Measurements from ENCODE around the gene TMEM239.

The TMEM239 gene

DNA sequence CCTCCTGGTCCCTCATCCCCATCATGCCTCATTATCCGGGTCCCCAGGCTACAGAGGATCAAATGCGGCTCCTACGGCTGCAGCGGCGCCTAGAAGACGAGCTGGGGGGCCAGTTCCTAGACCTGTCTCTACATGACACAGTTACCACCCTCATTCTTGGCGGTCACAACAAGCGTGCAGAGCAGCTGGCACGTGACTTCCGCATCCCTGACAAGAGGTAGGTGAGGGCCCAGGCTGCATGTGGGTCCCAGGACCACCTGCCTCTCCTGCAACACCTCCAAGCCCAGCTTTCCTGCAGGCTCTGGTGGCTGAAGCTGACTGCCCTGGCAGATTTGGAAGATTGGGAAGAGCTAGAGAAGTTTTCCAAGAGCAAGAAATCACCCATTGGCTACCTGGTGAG is 48.9 kb downstream of the TMEM239 start:
- Histone ChIP-seq H3K4me3 (no peak overlapping the region), H3K9me3 (ENCODE audit: low read depth, low read length) (no peaks in the 10 kb centered on the region), H3K27ac (no peak overlapping the region), H3K36me3 (ENCODE audit: insufficient read depth, low read length) (peaks cover 2% of the 10 kb centered on the region; the same call in 1 of the 2 replicates), H3K9ac (ENCODE audit: insufficient read length) (no peak overlapping the region)
- no peak for DNase-seq (ENCODE audit: low read depth, low spot score)
- no peak for TF ChIP-seq FOXP2 (optimal IDR thresholded peaks at IDR 0.05; ENCODE audit: control extremely low read depth, extremely low read length, insufficient read depth)
- no peak for TF ChIP-seq POLR2AphosphoS5 (IDR thresholded peaks at IDR 0.05; ENCODE audit: borderline replicate concordance, low read depth, low read length)

DNA sequence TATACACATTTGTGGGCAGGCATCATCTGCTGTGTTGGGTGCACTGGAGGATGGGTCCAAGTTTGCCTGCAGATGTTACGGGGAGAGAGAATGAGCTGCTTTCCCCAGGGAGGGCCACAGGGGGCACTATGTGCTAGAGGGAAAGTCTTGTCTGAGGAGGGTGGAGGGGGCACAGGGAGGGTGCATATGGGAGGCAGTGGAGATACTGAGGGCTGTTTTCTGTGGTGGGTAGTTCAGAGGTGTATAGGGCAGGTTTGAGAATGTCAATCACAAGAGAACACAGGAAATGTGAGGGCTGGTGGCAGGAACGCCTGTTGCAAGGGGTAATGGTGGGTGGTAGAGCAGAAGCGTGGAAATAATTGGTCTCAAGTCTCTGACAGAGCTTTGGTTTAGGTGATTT is 49.5 kb downstream of the TMEM239 start:
- TF ChIP-seq POLR2AphosphoS5 (IDR thresholded peaks at IDR 0.05; ENCODE audit: borderline replicate concordance, low read depth, low read length), result no peak
- TF ChIP-seq FOXP2 (optimal IDR thresholded peaks at IDR 0.05; ENCODE audit: control extremely low read depth, extremely low read length, insufficient read depth), result no peak
- no peak for TF ChIP-seq EZH2 (IDR thresholded peaks at IDR 0.05)
- H3K9me3 ChIP-seq (ENCODE audit: low read depth, low read length), result no peaks in the 10 kb centered on the region
- no peak overlapping the region for H3K4me3 ChIP-seq
- no peak for DNase-seq (ENCODE audit: low read depth, low spot score)
- H3K27ac ChIP-seq, result no peak overlapping the region
- no peak overlapping the region for H3K9ac ChIP-seq (ENCODE audit: insufficient read length)
- H3K36me3 ChIP-seq (ENCODE audit: insufficient read depth, low read length), result peaks cover 2% of the 10 kb centered on the region; the same call in 1 of the 2 replicates

DNA sequence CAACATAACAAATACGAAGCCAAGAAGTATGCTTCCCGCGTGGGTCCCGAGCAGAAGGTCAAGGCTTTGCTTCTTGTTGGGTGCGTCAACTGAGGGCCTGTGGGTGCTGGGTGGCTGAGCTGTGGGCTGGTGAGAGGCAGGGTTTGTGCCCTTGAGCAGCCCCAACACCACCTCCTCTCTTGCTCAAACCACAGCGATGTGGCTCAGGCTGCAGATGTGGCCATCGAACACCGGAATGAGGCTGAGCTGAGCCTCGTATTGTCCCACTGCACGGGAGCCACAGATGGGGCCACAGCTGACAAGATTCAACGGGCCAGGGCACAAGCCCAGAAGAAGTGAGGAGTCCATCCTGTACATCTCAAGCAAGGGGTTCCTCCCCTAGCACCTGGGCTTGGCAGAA is 50.1 kb downstream of the TMEM239 start:
- no peak for TF ChIP-seq POLR2AphosphoS5 (IDR thresholded peaks at IDR 0.05; ENCODE audit: borderline replicate concordance, low read depth, low read length)
- no peak for TF ChIP-seq EZH2 (IDR thresholded peaks at IDR 0.05)
- TF ChIP-seq FOXP2 (optimal IDR thresholded peaks at IDR 0.05; ENCODE audit: control extremely low read depth, extremely low read length, insufficient read depth), result no peak
- H3K9me3 ChIP-seq (ENCODE audit: low read depth, low read length), result no peaks in the 10 kb centered on the region
- no peak overlapping the region for H3K9ac ChIP-seq (ENCODE audit: insufficient read length)
- no peak overlapping the region for H3K27ac ChIP-seq
- H3K4me3 ChIP-seq, result no peak overlapping the region
- no peak for DNase-seq (ENCODE audit: low read depth, low spot score)
- peaks cover 2% of the 10 kb centered on the region; the same call in 1 of the 2 replicates for H3K36me3 ChIP-seq (ENCODE audit: insufficient read depth, low read length)

GRCh38 chr20:2867081-2867864 is 51.1 kb downstream of the TMEM239 start:
- Histone ChIP-seq H3K9ac (ENCODE audit: insufficient read length) (no peak overlapping the region), H3K4me3 (no peak overlapping the region), H3K36me3 (ENCODE audit: insufficient read depth, low read length) (peaks cover 2% of the 10 kb centered on the region; the same call in 1 of the 2 replicates), H3K27ac (no peak overlapping the region), H3K9me3 (ENCODE audit: low read depth, low read length) (no peaks in the 10 kb centered on the region)
- TF ChIP-seq EZH2 (IDR thresholded peaks at IDR 0.05) (no peak), POLR2AphosphoS5 (IDR thresholded peaks at IDR 0.05; ENCODE audit: borderline replicate concordance, low read depth, low read length) (no peak)
- no peak for DNase-seq (ENCODE audit: low read depth, low spot score)
